K562 (cell line): ENCODE data around the gene SCN4B. TPM values are rescaled to one million over a fixed set of nuclear protein-coding genes. Genes with fewer than 3 reads are reported as not detected.

Source experiments
- ATAC-seq: fragments of 200-7000 bp; cut with Tn5 transposase; 3 replicates; pipeline ENCODE4 v1.9.1; 2020; ENCODE audit warnings: moderate library complexity
- BruUV-seq: library from RNA; stranded (reverse); fragments of 400-500 nt; replicated peaks from 2 replicates; lab custom pipeline; 2021; lab: Mats Ljungman, UMichigan
- CTCF ChIA-PET: fragments of 300-600 bp; formaldehyde crosslinking; extraction: SDS; loops from one replicate; lab custom pipeline; 2021; ENCODE audit warnings: low intra/inter-chr PET ratio; lab: Yijun Ruan, JAX
- POLR2A ChIA-PET: fragments of 300-600, 350-650 bp; sonication (Branson Sonifier 250); formaldehyde crosslinking; extraction: SDS; loops from one replicate; lab custom pipeline; 2021; ENCODE audit warnings: antibody characterized with exemption, inconsistent platforms; lab: Yijun Ruan, JAX
- DNase-seq, 4 experiments: peaks; one replicate each; pipeline versions ENCODE4 v3.0.0 to v3.0.0-alpha.2; 2011 to 2018; ENCODE audit warnings: low spot score in 3 of 4, mixed read lengths in 3 of 4; ENCODE audit errors: extremely low read depth in 1 of 4
- FAIRE-seq: peaks from 2 replicates; lab custom pipeline; 2011; peaks lifted over from hg19 to GRCh38; lab: Jason Lieb, UNC
- H2AFZ ChIP-seq: 2 replicates; pipeline ENCODE4 v1.6.0; 2011; ENCODE audit warnings: low read depth, low read length, control low read depth, inconsistent platforms
- H3K27ac ChIP-seq: fragments of 200-600 bp; 3 replicates; pipeline ENCODE4 v1.8.0; 2011; ENCODE audit warnings: low read depth, mild to moderate bottlenecking, control low read depth, inconsistent platforms, low read length, moderate library complexity, mixed read lengths; ENCODE audit errors: extremely low read depth
- H3K27me3 ChIP-seq, 2 experiments: fragments of 300-600 bp in 1 of 2; 2 replicates in 1 of 2; 3 replicates in 1 of 2; pipeline versions ENCODE4 v1.6.0 to v1.8.0; 2011; ENCODE audit warnings: inconsistent platforms in 2 of 2, low read length in 2 of 2, mild to moderate bottlenecking in 1 of 2, mixed read lengths in 1 of 2, moderate library complexity in 1 of 2; ENCODE audit not compliant: control insufficient read depth in 2 of 2, insufficient read depth in 2 of 2
- H3K36me3 ChIP-seq: fragments of 300-600 bp; 3 replicates; pipeline ENCODE4 v1.8.0; 2011; ENCODE audit warnings: mild to moderate bottlenecking, low read length, inconsistent platforms; ENCODE audit not compliant: control insufficient read depth, insufficient read depth
- H3K4me1 ChIP-seq, 2 experiments: fragments of 200-600 bp in 1 of 2; replicated peaks in 1 of 2; 2 replicates in 1 of 2; 3 replicates in 1 of 2; pipeline versions ENCODE4 v1.5.1 to v1.8.0; 2011; ENCODE audit warnings: inconsistent platforms in 2 of 2, low read length in 2 of 2, mild to moderate bottlenecking in 1 of 2, mixed read lengths in 1 of 2, moderate library complexity in 1 of 2; ENCODE audit not compliant: control insufficient read depth in 2 of 2, insufficient read depth in 2 of 2
- H3K4me2 ChIP-seq: 2 replicates; pipeline ENCODE4 v1.6.1; 2011; ENCODE audit warnings: low read length, control low read depth, inconsistent platforms, mixed read lengths; ENCODE audit not compliant: insufficient read depth
- H3K4me3 ChIP-seq: fragments of 200-600 bp; sonication (generic), shearing (Covaris generic); 2 replicates; pipeline ENCODE4 v1.5.1; 2016; ENCODE audit warnings: control low read depth, inconsistent platforms
- H3K79me2 ChIP-seq: fragments of 200-600 bp; 3 replicates; pipeline ENCODE4 v1.8.0; 2011; ENCODE audit warnings: low read length, inconsistent platforms; ENCODE audit not compliant: control insufficient read depth, insufficient read depth
- H3K9ac ChIP-seq, 2 experiments: 2 replicates each; pipeline versions ENCODE4 v1.6.0 to v1.6.1; 2011; ENCODE audit warnings: low read depth in 2 of 2, low read length in 2 of 2, control low read depth in 1 of 2, inconsistent platforms in 1 of 2, mild to moderate bottlenecking in 1 of 2, mixed read lengths in 1 of 2; ENCODE audit not compliant: insufficient read depth in 1 of 2
- H3K9me1 ChIP-seq: one replicate; pipeline ENCODE4 v1.6.0; 2011; ENCODE audit warnings: inconsistent platforms, mild to moderate bottlenecking, low read length, moderate library complexity; ENCODE audit not compliant: control insufficient read depth, insufficient read depth
- H3K9me3 ChIP-seq: replicated peaks from 2 replicates; pipeline ENCODE4 v1.5.1; 2011; ENCODE audit warnings: low read depth, low read length, inconsistent platforms; ENCODE audit not compliant: control insufficient read depth, insufficient read depth
- H4K20me1 ChIP-seq: replicated peaks from 2 replicates; pipeline ENCODE4 v1.6.1; 2011; ENCODE audit warnings: low read length, inconsistent platforms, mixed read lengths; ENCODE audit not compliant: control insufficient read depth, insufficient read depth
- ASH1L ChIP-seq: fragments of 450-650 bp; IDR thresholded peaks from 2 replicates; pipeline ENCODE4 v1.6.1; 2018; ENCODE audit warnings: borderline replicate concordance, mild to moderate bottlenecking, low read depth; ENCODE audit not compliant: partially characterized antibody
- ATF7 ChIP-seq: fragments of 450-650 bp; IDR thresholded peaks from 2 replicates; pipeline ENCODE4 v1.7.1; 2014; ENCODE audit warnings: mild to moderate bottlenecking, moderate library complexity
- BHLHE40 ChIP-seq: IDR thresholded peaks from 2 replicates; pipeline ENCODE4 v1.6.1; 2011; ENCODE audit warnings: low read length, improper control_type of control experiment
- EGR1 ChIP-seq: fragments of 450-650 bp; conservative IDR thresholded peaks from 2 replicates; pipeline ENCODE4 v1.6.1; 2017; ENCODE audit warnings: mild to moderate bottlenecking
- FOXK2 ChIP-seq, 2 experiments: fragments of 450-650 bp; IDR thresholded peaks in 1 of 2; conservative IDR thresholded peaks in 1 of 2; 2 replicates each; pipeline ENCODE4 v1.6.1; 2016; ENCODE audit warnings: low read depth in 2 of 2, mild to moderate bottlenecking in 1 of 2
- ZNF354B ChIP-seq: fragments of 250-450 bp; sonication (Bioruptor Pico); IDR thresholded peaks from 2 replicates; pipeline ENCODE4 v1.4.0; 2020
- WGBS: fragments of 100-300 bp; shearing (Covaris generic); methylation state at CpG from one replicate; pipeline ENCODE4 v1.1.6; 2016; ENCODE audit warnings: low coverage, mixed read lengths; ENCODE audit not compliant: insufficient coverage; ENCODE audit errors: missing lambda C conversion rate; 5-methylcytosine and 5-hydroxymethylcytosine counted together
- in situ Hi-C: fragments of 300-500 bp; cut with MboI; formaldehyde crosslinking; loops from 4 replicates; pipeline ENCODE4 v1.15.0; 2018; ENCODE audit warnings: inconsistent platforms, mixed read lengths
- intact Hi-C: fragments of 100-400 bp; cut with micrococcal nuclease; formaldehyde crosslinking; loops from 2 replicates; pipeline ENCODE4 v1.14.2; 2022
- polyA plus RNA-seq, 8 experiments: library from polyadenylated mRNA; depleted of rRNA in 4 of 8; stranded (reverse) in 5 of 8; unstranded in 3 of 8; fragments of >200 nt; fragmentation: Nextera tagmentation in 2 of 8; fragmentation: Illumina TruSeq in 1 of 8; extraction: Ambion mirVana in 2 of 8; extraction: Trizol in 1 of 8; gene quantifications; 2 replicates each; pipeline versions ENCODE4 v1.2.1 to v1.2.3, GENCODE V29; 2011 to 2014; ENCODE audit warnings: inconsistent platforms in 1 of 8, missing spikeins in 1 of 8
- total RNA-seq, 7 experiments: library from RNA; depleted of rRNA in 6 of 7; stranded (reverse); fragments of >200 nt in 6 of 7; fragmentation: Illumina TruSeq in 2 of 7; extraction: Trizol in 2 of 7; gene quantifications; 2 replicates each; pipeline versions ENCODE4 v1.2.1 to v1.2.3, GENCODE V29; 2011 to 2021; ENCODE audit warnings: low replicate concordance in 1 of 7
- TF ChIP-seq, protein P1 (sequence below): fragments of 450-650 bp; IDR thresholded peaks from 2 replicates; pipeline ENCODE4 v1.6.1; 2014; ENCODE audit warnings: low read depth, mild to moderate bottlenecking, moderate library complexity, borderline replicate concordance
- TF ChIP-seq, protein P2 (sequence below): fragments of 450-650 bp; IDR thresholded peaks from 2 replicates; pipeline ENCODE4 v1.6.1; 2018; ENCODE audit not compliant: partially characterized antibody

Gene SCN4B
- total and polyA plus RNA-seq, 9 of the 15 experiments (the other 6 are each of a cell fraction or from before 2014, with no cell fraction given), result 0.03 TPM; not detected in 8

DNA sequence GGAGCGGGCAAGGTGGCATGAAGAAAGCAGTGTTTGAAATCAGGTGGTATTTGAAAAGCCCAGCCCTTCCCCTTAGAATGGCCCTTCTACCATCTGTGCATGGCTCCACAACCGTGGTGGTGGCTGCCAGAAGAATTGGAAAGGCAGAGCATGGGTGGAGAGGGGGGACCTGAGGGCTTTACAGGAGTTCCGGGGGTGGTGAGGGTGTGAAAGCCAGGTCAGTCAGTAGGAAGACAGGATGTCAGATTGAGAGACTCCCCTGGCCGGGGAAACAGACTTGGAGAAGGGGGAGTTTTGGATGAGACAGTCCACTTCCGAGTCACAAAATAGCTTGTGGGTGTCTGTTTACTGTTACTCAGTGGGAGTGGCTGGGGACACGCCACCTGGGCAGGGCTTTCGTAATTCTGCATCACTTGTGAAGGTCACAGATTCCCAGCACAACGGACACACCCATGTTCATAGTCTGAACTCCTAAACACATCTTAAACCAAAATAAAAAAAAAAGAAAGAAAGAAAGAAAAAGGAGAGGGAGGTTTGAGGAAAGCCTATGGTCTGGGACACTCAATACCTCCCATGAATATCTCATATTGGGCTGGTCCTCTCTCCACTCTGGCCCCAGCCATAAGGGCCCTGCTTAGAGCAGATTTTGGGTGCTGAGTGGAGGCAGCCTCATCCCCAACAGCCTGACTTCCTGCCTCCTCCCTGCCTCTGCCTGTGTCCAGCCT is 41.4 kb downstream of the SCN4B start:
- peak; percentile 73 for ATAC-seq
- CTCF ChIA-PET, result no interaction called here
- POLR2A ChIA-PET, result interaction anchor here (0.7 to 1.2 kb wide), 3 partner anchors 7 to 53 kb away, joined by 3 to 4 read pairs (median 3); no protein-coding TSS in a partner anchor
- no peaks in the 10 kb centered on the region for H3K9me1 ChIP-seq
- H3K9ac ChIP-seq, result peak overlapping the region in 1 of 2 experiments; percentile 23; a peak in 1 of 4 replicates
- no peak overlapping the region for H3K4me3 ChIP-seq
- TF ChIP-seq, protein P1, sequence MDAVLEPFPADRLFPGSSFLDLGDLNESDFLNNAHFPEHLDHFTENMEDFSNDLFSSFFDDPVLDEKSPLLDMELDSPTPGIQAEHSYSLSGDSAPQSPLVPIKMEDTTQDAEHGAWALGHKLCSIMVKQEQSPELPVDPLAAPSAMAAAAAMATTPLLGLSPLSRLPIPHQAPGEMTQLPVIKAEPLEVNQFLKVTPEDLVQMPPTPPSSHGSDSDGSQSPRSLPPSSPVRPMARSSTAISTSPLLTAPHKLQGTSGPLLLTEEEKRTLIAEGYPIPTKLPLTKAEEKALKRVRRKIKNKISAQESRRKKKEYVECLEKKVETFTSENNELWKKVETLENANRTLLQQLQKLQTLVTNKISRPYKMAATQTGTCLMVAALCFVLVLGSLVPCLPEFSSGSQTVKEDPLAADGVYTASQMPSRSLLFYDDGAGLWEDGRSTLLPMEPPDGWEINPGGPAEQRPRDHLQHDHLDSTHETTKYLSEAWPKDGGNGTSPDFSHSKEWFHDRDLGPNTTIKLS, result no peak
- TF ChIP-seq EGR1, result peak; percentile 47
- TF ChIP-seq ASH1L, result peak; percentile 21
- 0 out of 2 replicates have a peak, but pooled peaks have one; percentile 9 for TF ChIP-seq BHLHE40
- peak in 1 of 2 experiments; percentile 94; a peak in 2 of 4 replicates for TF ChIP-seq FOXK2 (conservative IDR thresholded peaks at IDR 0.05 in 1 of 2, IDR thresholded peaks at IDR 0.05 in 1 of 2; ENCODE audit: low read depth in 2 of 2)
- TF ChIP-seq ZNF354B (CRISPR knock-in tag), result no peak
- TF ChIP-seq, protein P2, sequence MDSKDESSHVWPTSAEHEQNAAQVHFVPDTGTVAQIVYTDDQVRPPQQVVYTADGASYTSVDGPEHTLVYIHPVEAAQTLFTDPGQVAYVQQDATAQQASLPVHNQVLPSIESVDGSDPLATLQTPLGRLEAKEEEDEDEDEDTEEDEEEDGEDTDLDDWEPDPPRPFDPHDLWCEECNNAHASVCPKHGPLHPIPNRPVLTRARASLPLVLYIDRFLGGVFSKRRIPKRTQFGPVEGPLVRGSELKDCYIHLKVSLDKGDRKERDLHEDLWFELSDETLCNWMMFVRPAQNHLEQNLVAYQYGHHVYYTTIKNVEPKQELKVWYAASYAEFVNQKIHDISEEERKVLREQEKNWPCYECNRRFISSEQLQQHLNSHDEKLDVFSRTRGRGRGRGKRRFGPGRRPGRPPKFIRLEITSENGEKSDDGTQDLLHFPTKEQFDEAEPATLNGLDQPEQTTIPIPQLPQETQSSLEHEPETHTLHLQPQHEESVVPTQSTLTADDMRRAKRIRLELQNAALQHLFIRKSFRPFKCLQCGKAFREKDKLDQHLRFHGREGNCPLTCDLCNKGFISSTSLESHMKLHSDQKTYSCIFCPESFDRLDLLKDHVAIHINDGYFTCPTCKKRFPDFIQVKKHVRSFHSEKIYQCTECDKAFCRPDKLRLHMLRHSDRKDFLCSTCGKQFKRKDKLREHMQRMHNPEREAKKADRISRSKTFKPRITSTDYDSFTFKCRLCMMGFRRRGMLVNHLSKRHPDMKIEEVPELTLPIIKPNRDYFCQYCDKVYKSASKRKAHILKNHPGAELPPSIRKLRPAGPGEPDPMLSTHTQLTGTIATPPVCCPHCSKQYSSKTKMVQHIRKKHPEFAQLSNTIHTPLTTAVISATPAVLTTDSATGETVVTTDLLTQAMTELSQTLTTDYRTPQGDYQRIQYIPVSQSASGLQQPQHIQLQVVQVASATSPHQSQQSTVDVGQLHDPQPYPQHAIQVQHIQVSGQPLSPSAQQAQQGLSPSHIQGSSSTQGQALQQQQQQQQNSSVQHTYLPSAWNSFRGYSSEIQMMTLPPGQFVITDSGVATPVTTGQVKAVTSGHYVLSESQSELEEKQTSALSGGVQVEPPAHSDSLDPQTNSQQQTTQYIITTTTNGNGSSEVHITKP, result peak; percentile 99
- TF ChIP-seq ATF7, result peak; percentile 91
- WGBS, result 30% methylated on average over 8 of the region's 8 CpGs
- H3K27ac ChIP-seq, result no peak overlapping the region
- peaks cover 3 to 9% of the 10 kb centered on the region in 2 experiments; a peak in 3 of 5 replicates for H3K4me1 ChIP-seq
- no peaks in the 10 kb centered on the region for H3K27me3 ChIP-seq
- in situ Hi-C loops, result no loop called here
- FAIRE-seq, result peak; percentile 57
- no peak overlapping the region for H3K4me2 ChIP-seq
- intact Hi-C loops, result no loop called here
- H3K36me3 ChIP-seq, result no peaks in the 10 kb centered on the region
- H4K20me1 ChIP-seq, result no peaks in the 10 kb centered on the region; the same call in 1 of the 2 replicates
- H3K9me3 ChIP-seq, result no peaks in the 10 kb centered on the region
- no TSS peak for BruUV-seq
- H3K79me2 ChIP-seq, result no peaks in the 10 kb centered on the region
- H2AFZ ChIP-seq, result no peak overlapping the region
- DNase-seq, result peak in 1 of 4 experiments; percentile 20
